HG03457 (cell line): Measurements from ENCODE around the gene ALPL.

ENCODE experiments used
- ATAC-seq: cut with Tn5 transposase; IDR thresholded peaks from one replicate; pipeline ENCODE4 v1.9.1; 2021; ENCODE audit warnings: moderate number of reproducible peaks; ENCODE audit not compliant: unreplicated experiment

ALPL gene

GRCh38 chr1:21596174-21596573, 87.0 kb downstream of the ALPL start:
- ATAC-seq, result no peak

- ATAC-seq, result no peak
Measured at GRCh38 chr1:21596628-21597027, 87.4 kb downstream of the ALPL start.

- no peak for ATAC-seq
Measured at GRCh38 chr1:21597753-21598152, 88.5 kb downstream of the ALPL start.

- ATAC-seq, result no peak
Measured at GRCh38 chr1:21598417-21598816, 89.2 kb downstream of the ALPL start.

- ATAC-seq, result no peak
Measured at GRCh38 chr1:21598904-21599303, 89.7 kb downstream of the ALPL start.

GRCh38 chr1:21599402-21599801, 90.2 kb downstream of the ALPL start:
- no peak for ATAC-seq

- ATAC-seq, result no peak
Measured at GRCh38 chr1:21601278-21602048, 92.2 kb downstream of the ALPL start.

- no peak for ATAC-seq
Measured at GRCh38 chr1:21603177-21604138, 94.2 kb downstream of the ALPL start.

- ATAC-seq, result no peak
Measured at GRCh38 chr1:21604208-21604957, 95.2 kb downstream of the ALPL start.

- no peak for ATAC-seq
Measured at GRCh38 chr1:21605012-21605715, 95.9 kb downstream of the ALPL start.

GRCh38 chr1:21605964-21606705, 96.9 kb downstream of the ALPL start:
- no peak for ATAC-seq

GRCh38 chr1:21607549-21608529, 98.6 kb downstream of the ALPL start:
- no peak for ATAC-seq

- no peak for ATAC-seq
Measured at GRCh38 chr1:21608798-21609197, 99.6 kb downstream of the ALPL start.

GRCh38 chr1:21610027-21610426, 100.8 kb downstream of the ALPL start:
- no peak for ATAC-seq

- ATAC-seq, result no peak
Measured at GRCh38 chr1:21610989-21611785, 102.0 kb downstream of the ALPL start.

GRCh38 chr1:21612057-21612456, 102.8 kb downstream of the ALPL start:
- ATAC-seq, result no peak

GRCh38 chr1:21613072-21613867, 104.0 kb downstream of the ALPL start:
- ATAC-seq, result no peak
